WI38 (cell line): ENCODE data around the gene FOSB.
"Not testable (repeated sequence)": the region's sequence is repeated elsewhere in the genome, so short reads cannot be mapped to it uniquely, and the experiment has no call there.

Source experiments
- H3K4me3 ChIP-seq: 2 replicates; pipeline ENCODE4 v1.5.1; 2011; ENCODE audit warnings: low read depth, mild to moderate bottlenecking, control low read depth, low read length
- CTCF ChIP-seq: IDR thresholded peaks from 2 replicates; pipeline ENCODE4 v1.5.1; 2012; ENCODE audit warnings: low read depth, mild to moderate bottlenecking, control low read depth, low read length

The FOSB gene

DNA sequence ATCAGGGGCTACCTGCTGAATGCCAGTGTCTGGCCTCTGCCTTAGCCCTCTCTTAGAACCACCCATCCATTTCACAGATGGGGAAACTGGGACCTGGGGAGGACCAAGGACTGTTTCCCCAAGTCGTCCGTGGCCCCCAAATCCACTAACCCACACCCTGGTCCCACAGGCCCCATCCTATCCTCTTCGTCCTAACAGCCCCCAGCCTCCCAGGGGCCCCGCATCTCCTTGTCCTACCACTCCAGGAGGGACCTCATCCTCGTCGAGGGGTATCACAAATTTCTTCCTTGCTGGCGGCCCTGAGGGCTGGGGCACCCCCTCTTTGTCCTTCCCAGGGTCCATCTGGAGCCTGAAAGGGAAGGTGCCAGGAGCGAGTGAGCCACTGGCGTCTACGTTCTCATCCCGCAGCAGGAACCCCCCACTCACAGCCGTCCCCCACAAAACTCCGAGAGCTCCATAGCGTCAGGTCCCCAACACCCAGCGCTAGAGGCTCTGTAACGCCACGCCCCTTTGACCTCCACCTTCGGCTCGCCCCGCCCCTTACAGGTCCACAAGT, 44.7 kb upstream of the FOSB start:
- no peak for TF ChIP-seq CTCF
- H3K4me3 ChIP-seq, result peak overlapping the region; percentile 81

- TF ChIP-seq CTCF, result no peak
- H3K4me3 ChIP-seq, result peak within 1 kb of the TSS; percentile 81
Observed at GRCh38 chr19:45423589-45424190, 44.1 kb upstream of the FOSB start, which contains the start of gene ERCC1. ERCC1 (minus strand) TSS chr19:45423917; CDS start chr19:45423374, 543 bp downstream.

DNA sequence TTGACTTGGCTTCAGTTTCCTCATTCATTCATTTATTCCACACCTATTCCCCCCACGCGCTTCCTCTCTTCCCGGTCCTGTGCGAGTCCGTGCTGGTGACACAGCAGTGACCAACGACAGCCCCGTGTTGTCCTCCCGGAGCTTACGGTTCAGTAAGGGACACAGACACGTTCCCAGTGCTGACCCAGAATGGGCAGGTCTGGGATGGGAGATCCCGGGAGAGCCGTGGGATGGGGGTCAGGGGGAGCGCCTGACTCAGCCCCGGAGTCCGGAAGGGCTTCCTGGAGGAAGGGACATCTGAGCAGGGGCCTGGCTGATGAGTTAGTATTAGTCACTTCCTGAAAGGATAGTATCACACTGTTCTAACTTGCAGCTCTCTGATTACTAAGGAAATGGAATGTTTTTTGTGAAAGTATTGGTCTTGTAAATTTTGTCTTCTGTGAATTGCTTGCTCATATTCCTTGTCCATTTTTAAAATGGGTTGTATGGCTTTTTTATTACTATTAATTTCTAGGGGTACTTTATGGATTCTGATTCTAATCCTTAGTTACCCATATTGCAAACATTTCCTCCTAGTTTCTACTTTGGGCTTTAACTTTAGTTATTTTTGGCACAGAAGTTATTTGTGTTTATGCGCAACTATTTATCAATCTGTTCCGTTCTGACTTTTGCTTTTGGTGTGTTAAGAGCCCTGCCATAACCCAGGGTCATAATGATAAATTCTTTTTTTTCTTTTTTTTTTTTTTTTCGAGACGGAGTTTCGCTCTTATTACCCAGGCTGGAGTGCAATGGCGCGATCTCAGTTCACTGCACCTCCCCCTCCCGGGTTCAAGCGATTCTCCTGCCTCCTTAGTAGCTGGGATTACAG, 43.4 kb upstream of the FOSB start:
- no peak for TF ChIP-seq CTCF
- H3K4me3 ChIP-seq, result peak overlapping the region; percentile 81

GRCh38 chr19:45428384-45429231, 39.2 kb upstream of the FOSB start:
- TF ChIP-seq CTCF, result peak; percentile 43; the same call in 1 of the 2 replicates
- peak overlapping the region; percentile 59 for H3K4me3 ChIP-seq

GRCh38 chr19:45429896-45430295, 37.9 kb upstream of the FOSB start:
- not testable (repeated sequence) for H3K4me3 ChIP-seq

DNA sequence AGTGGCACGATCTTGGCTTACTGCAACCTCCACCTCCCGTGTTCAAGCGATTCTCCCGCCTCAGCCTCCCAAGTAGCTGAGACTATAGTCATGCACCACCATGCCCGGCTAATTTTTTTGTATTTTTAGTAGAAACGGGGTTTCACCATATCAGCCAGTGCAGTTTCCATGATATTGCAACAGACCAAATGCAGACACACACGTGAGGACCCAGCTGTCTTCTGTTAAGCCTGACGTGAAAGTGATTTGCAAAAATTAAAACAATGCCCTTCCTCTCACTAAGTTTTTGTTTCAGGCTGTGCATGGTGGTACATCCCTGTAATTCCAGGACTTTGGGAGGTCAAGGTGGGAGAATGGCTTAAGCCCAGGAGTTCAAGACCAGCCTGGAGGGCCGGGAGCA, 36.8 kb upstream of the FOSB start:
- not testable (repeated sequence) for H3K4me3 ChIP-seq

GRCh38 chr19:45432543-45432942, 35.3 kb upstream of the FOSB start:
- H3K4me3 ChIP-seq, result not testable (repeated sequence)

GRCh38 chr19:45437328-45437727, 30.5 kb upstream of the FOSB start:
- no peak for TF ChIP-seq CTCF
- H3K4me3 ChIP-seq, result no peak overlapping the region
